GM19467 (cell line): Measurements from ENCODE around the gene BAIAP2L1.
A peak's percentile ranks its signal among the peaks of the same experiment; 100 is the strongest.

Experiments used
- ATAC-seq: cut with Tn5 transposase; IDR thresholded peaks from one replicate; pipeline ENCODE4 v1.9.1; 2021; ENCODE audit warnings: mild to moderate bottlenecking, moderate library complexity; ENCODE audit not compliant: unreplicated experiment

The BAIAP2L1 gene

DNA sequence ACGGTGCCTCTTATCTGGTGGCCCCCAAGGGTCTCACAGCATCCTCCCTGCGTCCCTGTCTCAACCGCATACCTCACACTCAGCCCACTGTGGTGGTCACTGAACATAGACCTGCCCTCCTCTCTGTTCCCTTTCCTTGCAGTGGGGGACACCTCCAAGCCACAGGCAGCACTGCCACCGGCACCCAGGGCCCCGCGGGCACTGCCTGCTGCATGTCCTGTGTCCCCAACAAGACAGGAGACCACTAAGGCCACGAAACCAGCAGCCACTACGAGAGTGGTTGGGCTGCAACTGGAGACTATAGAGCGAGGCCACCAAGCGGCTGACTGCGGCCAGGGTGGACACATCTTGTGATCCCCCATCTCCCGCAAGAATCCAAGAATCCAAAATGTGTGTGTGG, 104.1 kb downstream of the BAIAP2L1 start:
- no peak for ATAC-seq

DNA sequence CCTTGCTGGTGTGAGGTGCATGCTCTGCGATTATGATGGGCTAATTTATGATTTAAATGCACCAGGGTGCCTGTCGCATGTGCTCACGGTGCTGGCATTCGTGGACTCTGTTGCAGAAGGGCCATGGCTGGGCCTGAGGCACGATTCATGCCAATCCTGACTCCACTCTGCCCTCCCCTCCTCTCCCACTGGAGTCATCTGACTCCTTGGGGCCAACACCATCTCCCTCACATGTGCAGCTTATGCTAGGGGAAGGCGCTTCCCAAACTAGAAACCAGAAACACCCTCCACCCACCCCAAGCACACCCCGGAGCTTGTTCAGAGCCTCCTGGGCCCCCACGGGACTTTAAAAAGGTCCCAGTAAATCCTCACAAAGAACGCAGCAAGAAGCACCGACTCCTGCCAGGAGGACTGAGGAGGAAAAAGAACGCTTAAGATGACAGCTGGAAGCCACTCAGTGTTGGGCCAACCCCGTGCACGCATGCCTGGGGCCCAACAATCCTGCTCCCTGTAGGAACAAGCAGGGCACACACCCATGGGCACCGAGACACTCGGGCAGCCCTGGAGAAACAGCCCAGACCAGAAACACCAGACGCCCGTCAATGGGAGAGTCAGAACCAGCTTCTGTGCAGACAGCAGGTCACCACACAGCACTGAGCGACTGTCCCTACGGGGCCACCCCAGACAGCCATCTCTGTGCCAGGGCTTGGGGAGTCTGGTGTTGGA, 105.3 kb downstream of the BAIAP2L1 start:
- ATAC-seq: no peak

DNA sequence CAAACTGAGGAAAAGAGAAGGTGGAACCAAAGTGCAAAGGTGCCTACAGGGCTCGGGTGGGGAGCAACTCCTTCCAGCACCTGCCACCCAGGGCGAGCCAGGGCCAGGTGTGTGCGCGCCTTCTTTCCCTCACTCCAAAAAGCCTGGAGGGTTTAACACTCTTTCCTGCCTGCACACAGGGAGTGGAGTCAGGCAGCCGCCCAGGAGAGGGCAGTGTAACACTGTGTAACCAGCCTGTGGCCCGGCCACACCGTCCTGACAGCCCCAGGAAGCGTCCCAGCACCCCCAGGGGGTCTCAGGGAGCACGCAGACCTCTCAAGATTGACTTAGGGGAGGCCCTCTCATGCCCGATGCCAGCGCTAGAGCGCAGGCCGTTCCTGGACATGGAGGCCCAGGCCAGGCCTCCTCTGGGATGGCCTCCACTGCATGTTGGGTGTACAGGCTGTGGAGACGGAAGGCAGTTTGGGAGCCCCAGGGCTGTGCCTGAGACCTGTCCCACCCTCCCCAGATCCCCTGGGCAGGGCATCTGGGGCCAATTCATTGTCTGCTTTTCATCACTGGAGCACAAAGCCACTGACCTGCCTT, 106.0 kb downstream of the BAIAP2L1 start:
- ATAC-seq: peak; percentile 66

DNA sequence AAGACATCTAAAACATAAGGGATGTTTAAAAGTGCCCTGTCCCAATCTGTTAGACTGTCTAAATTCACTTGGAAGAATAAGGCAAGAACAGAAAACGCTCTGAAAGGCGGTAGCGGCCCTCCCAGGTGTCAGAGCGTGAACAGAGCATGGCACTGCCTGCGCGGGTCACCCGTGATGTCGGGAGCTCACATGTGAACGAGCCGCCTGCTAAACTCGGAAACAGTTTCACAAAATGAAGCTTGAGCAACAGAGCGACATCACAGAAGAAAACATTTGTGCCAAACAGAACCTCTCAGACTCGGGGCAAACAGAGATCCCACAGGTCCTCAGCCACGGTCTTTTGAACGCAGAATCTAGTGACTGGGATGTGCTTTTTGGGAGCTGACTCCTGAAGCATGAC, 106.6 kb downstream of the BAIAP2L1 start:
- ATAC-seq: no peak

DNA sequence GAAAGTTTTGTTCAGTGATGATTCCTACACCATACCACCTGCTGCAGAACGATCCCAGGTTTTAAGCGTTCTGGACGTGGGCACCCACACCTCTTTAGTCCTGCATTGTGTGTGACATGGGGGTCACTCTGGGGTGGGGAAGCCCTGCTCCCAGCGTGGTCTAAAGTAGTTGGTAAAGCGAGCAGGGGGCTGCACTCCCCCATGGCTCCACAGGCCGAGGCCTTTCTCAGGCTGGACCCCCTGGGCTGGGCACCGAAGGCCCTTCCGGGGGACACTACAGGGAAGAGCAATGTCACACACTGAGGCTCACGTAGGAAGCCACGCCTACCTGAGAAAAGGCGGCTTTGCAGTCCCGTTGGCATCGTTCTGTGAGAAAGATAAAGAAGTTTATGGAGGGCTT, 107.1 kb downstream of the BAIAP2L1 start:
- ATAC-seq: no peak

- ATAC-seq: no peak
Observed at GRCh38 chr7:98293265-98293664, 107.6 kb downstream of the BAIAP2L1 start.

- ATAC-seq: no peak
Observed at GRCh38 chr7:98291717-98292116, 109.2 kb downstream of the BAIAP2L1 start.

DNA sequence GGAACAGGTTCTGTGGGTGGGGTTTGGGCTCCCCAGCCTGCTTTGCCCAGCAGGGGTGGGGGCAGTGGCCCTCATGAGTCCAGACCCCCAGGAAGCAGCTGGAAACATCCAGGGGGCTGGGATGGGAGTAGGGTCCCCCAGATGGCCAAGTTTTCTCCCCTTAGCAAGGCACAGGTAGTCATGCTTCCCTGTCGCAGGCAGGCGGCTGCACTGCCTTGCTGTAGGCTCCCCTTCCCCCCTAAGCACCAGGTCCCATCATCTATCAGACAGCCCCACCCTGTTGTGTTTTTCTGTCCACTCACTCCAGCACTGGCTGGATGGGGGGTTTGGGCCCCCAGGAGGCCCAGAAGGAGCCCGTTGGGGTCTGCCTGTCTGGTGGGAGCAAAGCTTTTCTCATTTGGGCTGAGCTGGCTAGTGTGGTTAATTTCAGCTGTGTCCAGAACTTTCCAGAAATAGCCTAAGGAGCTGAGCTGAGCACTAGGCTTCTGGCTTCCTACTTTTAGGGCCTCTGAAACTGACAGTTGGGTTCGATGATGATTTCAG, 111.5 kb downstream of the BAIAP2L1 start:
- no peak for ATAC-seq

GRCh38 chr7:98288064-98288823, 112.6 kb downstream of the BAIAP2L1 start:
- no peak for ATAC-seq

- no peak for ATAC-seq
Observed at GRCh38 chr7:98287486-98287959, 113.4 kb downstream of the BAIAP2L1 start.

- no peak for ATAC-seq
Observed at GRCh38 chr7:98286701-98287485, 114.0 kb downstream of the BAIAP2L1 start.

- no peak for ATAC-seq
Observed at GRCh38 chr7:98286093-98286539, 114.8 kb downstream of the BAIAP2L1 start.

DNA sequence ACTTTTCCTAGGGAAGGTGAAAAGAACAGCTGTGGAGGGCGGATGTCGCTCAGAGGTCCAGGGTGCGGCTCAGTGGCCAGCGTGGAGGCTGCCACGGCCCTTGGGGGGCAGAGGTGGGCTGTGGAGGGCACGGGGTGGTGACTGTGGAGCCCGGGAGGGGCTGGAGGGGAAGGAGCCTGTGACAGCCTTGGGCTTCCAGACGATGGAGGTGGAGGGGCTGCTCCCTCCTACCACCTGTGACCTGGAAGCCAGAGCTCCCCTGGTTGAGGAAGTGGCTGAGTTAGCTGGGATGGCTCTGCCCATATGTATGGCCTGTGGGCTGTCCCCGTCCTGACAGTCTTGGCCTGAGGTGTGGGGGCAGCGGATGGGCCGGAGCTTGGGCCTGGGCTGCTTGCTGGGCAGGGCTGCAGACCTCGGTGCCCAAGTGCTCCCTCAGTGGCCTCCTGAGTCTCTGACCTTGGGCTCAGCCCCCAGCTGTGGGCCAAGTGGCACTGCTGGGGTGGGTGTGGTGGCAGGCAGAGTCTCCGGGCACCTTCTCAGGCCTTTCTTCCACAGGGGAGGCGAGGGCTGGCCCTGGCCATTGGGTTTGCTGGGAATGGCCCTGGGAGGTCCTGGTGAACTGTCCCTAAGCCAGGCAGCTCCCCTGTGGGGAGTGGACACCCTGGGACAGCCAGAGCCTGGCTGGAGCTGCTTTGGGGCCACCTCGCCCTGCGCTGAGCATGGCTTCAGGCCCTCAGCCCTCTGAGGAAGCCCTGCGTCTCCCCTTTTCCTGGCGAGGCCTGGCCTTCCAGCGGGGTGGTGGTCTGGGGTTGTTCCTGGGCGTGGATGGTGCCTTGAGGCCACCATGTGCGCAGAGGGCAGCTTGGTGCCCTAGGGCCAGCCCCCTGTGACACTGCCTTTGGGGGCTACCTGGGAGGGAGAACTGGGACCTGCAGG, 115.5 kb downstream of the BAIAP2L1 start:
- ATAC-seq: no peak

DNA sequence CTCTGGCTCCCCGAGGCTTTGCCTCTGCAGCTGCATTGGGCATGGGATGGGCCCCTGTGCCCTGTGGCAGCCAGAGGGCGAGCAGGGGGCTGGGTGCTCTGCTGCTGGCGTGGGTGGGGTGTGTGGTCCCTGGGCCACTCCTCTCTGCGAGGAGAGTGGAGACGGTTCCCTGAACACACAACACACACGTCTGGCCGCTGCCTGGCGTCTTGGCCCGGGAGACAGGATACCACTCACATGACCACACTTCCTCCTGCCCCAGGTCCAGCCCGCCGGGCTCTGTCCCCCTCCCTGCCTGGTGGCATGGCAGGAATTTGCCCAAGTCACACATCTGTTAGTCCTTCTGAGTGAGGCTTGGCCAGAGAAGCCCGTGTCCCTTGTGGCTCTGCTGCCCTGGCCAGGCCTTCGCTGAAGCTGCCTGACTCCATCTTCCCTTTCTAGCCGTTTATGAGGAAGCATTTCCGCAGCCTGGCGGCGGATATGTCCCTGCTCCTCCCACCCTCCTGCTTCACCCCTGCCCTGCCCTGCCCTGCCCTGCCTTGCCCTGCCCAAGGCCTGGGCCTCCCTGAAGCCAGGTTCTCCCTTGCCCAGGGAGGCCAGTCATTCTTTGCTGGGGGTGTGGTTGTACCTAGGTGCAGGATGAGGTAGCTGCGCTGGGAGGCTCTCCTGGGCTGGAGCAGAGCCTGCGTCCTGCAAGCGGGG, 116.4 kb downstream of the BAIAP2L1 start:
- no peak for ATAC-seq

DNA sequence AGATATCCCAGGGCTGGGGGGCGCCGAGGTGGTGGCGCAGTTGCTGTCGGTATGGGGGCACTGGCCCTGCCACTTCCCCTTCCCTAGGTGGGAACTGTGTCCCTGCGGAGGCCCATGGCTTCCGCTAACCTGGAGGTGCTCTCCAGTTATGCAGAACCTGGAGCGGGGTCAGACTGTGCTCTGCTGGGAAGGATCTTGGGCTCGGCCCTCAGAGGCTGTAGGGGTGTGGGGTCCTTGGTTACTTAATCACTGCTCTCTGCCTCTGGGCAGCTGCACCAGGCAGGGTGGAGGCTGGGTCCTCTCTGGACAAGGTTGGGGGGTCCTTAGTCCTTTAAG, 117.0 kb downstream of the BAIAP2L1 start:
- ATAC-seq: no peak

DNA sequence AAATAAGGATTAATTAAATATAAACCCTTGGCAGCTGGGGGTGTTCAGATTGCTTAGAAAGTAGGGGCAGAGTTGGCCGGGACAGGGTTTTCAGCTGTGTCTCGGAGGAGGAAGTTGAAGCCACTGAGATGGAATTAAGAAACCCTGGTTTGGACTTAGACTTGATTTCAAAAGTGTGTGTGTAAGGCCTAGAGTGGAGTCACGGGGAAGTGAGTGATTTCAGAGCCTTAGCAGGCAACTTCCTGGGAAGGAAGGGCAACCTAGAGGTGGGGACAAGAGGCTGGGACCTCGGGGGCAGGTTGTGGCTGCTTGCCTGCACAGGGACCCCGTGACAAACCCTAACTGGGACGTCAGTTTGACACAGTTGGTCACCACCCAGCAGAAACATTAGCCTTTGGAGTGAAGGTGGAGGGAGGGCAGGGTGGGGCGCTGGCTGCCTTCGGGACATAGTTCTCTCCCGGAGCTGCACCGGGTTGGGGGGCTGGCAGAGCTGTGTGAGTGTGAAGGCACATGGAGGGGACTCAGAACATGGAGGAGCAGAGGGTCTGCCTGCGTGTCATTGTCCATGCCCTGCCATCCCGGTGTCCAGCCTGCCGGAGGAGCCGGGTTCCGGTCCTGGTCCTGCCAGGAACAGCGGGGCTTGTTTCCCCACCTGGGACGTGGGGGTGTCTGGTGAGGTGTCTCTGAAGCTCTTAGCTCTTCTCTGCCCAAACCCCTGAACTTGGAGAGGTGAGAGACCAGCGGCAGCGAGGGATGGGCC, 117.6 kb downstream of the BAIAP2L1 start:
- ATAC-seq: no peak

DNA sequence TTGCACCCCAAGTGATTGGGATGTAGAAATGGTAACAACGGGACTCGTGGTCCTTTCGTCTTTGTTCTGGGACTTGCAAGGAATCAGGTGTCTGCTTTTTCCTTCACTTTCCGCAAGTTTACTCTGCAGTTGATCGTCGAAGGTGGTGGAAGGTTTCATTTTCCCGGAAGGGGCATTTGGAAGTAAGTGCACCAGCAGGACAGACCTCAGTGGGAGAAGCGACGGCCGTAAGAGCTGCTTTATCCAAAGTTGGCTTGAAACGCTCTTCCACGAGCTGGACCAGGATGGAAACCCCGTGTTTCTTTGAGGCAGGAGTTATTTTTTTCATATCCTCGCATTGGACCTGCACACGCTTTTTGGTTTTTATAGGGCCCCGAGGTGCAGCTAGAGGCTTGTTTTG, 118.2 kb downstream of the BAIAP2L1 start:
- no peak for ATAC-seq
